GM21447 (cell line): ENCODE measurements around the gene PDK2.

Experiments used
- ATAC-seq: cut with Tn5 transposase; IDR thresholded peaks from one replicate; pipeline ENCODE4 v1.9.1; 2021; ENCODE audit not compliant: unreplicated experiment

Gene PDK2

GRCh38 chr17:50094753-50095619 is at the start of gene PDK2:
Gene PDK2, plus strand, starts transcription at chr17:50095351. Its CDS starts 85 bp downstream, at chr17:50095436.
- ATAC-seq: peak; percentile 82

GRCh38 chr17:50046179-50046578 is 49.0 kb upstream of the PDK2 start:
- no peak for ATAC-seq

- ATAC-seq: no peak
Measured at GRCh38 chr17:50046667-50047066, 48.5 kb upstream of the PDK2 start.

GRCh38 chr17:50047083-50047482 is 48.1 kb upstream of the PDK2 start:
- ATAC-seq: no peak

DNA sequence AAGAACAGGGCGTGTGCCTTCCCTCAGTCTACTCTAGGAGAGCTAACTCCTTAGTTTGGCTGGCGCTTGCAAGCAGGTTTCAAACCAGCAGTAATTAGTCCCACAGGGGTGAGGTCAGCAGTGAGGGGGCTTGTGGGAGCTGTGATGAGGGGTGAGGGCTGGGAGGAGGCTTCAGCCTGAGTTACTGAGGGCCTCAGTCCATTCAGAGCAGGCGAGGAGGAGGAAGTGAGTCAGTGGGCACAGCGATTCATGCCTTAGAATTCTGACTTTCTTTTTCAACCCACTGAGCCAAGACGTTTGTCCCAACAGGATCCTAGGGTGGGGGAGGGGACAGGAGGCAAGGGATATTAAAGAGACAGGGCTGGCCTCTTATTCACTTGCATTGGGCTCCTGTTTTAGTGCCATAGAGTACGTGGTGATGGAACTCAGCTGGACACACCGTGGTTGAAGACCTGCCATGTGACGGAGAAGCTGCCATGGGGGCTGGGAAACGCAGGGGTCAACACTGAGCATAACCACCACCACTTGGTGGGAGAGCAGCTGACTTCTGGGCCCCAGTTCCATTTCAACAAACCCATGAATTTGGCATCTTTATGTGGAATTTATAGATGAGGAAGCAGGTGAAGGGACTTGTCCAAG is 47.5 kb upstream of the PDK2 start:
- ATAC-seq: no peak

DNA sequence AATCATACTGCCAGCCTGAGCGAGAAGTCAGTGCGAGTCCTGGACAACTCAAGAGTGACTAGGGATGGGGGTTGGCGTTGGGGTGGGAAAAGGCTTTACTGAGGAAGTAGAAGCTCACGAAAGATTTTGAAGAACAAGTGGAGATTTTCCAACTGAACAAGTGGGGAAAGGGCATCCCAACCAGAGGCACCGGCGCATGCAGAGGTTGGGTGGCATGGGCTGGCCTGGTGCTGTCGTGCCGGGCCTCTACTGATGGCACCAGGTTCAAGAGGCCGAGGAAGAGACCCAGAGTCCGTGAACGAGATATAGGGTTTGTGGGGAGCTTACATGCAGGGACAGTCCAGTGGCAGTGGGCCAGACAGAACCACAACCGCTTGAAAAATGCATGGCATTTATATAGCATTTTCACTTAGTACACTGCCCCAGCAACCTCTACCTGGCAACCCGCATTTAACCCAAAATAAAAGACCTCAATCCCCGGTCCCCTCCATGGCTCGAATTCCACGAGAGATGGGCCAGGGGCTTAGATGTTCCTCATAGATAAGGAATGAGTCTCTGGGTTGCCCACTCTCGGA is 46.9 kb upstream of the PDK2 start:
- no peak for ATAC-seq

- ATAC-seq: no peak
Measured at GRCh38 chr17:50048988-50049387, 46.2 kb upstream of the PDK2 start.

DNA sequence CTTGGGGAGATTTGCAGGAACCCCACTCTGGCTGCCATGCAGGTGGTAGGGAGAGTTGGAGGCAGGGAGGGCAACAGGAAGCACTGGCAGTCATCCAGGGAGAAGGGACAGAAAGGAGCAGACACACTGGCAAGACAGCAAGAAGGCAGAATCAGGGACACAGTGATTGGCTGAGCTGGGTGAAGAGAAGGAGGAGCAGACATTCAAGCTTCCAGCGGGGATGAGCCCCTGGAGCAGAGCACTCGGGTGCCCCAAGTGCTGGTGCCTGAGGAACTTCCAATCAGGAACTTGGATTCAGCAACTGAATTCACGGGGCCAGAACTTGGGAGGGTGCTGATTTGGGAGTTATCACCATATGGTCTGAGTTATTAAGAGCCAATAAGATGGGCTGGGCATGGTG is 45.5 kb upstream of the PDK2 start:
- ATAC-seq: no peak

GRCh38 chr17:50050431-50051032 is 44.6 kb upstream of the PDK2 start:
- no peak for ATAC-seq

DNA sequence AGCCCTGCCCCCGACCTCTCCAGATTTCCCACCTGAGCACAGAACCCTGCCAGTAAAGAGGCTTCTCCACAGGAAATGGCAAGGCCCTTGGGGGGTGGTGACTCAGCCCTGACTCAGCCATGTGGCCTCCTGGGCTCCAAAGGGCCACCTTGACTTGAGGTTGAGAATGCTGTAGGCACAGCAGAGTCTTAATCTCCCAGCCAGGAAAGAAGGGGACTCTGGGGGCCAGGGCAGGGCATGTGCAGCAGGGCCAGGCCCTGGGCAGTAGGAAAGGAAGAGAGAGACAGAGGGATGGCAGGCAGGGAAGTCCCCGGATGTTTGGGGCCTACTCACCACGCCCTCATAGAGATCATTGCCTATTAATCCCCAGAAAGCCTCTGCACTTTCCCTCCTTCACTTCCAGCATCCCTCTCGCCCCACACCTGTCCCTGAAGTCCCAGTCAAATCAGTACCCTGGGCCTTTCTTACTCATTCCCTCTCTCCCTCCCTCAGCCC is 44.0 kb upstream of the PDK2 start:
- no peak for ATAC-seq

GRCh38 chr17:50051606-50052005 is 43.5 kb upstream of the PDK2 start:
- no peak for ATAC-seq

- no peak for ATAC-seq
Measured at GRCh38 chr17:50052241-50052796, 42.8 kb upstream of the PDK2 start.

- no peak for ATAC-seq
Measured at GRCh38 chr17:50052822-50053653, 42.1 kb upstream of the PDK2 start.

GRCh38 chr17:50053654-50053960 is 41.5 kb upstream of the PDK2 start:
- ATAC-seq: no peak

DNA sequence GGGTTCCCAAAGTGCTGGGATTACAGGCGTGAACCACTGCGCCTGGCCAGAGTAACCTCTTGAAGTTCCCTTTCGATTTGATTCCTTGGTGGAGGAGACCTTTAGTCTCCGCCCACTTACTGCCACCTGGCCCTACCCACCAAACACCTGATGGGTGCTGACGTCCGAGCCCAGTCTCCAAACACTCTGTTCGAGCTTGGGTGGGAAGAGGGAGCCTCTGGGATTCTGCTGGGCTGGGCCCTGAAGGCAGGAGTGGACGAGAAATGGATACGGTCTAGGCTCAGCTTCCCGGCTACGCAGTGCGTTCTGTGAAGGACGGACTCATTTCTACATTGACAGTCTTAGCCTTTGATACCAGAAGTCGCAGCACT is 40.1 kb upstream of the PDK2 start:
- no peak for ATAC-seq

- peak; percentile 37 for ATAC-seq
Measured at GRCh38 chr17:50055426-50056216, 39.5 kb upstream of the PDK2 start, which contains the start of gene ITGA3. Gene ITGA3, plus strand, starts transcription at chr17:50056110. Its CDS starts 330 bp downstream, at chr17:50056440.

DNA sequence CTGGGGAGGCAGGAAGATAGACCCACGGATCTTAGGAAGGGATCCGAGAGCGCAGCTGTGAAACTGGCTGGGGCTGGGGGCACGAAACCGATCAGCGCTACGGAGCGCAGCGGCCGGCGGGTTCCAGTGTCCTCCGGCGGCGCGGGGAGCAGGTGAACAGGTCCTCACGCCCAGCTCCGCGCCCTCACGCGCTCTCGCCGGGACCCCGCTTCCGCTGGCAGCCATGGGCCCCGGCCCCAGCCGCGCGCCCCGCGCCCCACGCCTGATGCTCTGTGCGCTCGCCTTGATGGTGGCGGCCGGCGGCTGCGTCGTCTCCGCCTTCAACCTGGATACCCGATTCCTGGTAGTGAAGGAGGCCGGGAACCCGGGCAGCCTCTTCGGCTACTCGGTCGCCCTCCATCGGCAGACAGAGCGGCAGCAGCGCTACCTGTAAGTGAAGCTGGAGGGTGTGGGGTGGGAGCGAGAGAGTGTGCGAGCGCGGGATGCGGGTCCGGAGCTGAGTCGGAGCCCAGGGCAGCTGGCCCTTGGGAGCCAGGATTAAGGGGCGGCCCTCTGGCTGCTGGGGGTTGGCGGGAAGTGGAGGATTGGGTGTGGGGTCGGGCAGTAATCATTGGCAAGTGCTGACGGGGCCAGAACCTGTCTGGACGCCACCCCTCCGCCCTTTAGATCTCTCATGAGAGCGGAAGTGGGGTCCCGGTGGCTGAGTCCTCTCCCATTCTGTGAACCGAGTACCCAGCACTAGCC is 38.8 kb upstream of the PDK2 start:
- ATAC-seq: peak; percentile 52

DNA sequence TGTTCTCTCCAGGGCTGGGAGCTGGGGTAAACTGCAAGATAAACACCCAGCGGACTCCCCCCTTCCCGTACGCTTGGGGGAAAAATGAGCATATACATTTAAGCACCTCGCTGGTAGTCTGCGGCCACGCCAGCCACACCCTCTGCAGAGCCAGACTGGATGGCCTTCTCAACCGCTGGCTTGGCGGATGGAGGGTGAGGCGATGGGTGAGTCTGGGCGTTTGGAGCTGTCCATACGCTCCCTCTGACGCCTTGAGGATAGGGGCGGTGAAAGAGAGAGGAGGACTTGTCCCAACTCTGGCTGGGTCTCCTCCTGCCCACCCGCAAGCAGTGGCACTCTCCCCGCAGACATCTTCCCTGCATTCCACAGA is 38.2 kb upstream of the PDK2 start:
- ATAC-seq: no peak

GRCh38 chr17:50057521-50057991 is 37.6 kb upstream of the PDK2 start:
- ATAC-seq: no peak
